B cell (primary cell): ENCODE results near the gene TCF12.

Source experiments
- EZH2 ChIP-seq: IDR thresholded peaks from 2 replicates; pipeline ENCODE4 v1.6.1; 2012; ENCODE audit warnings: borderline replicate concordance, low read depth, mild to moderate bottlenecking, moderate library complexity, low read length; ENCODE audit not compliant: insufficient read depth, poor library complexity, severe bottlenecking
- TF ChIP-seq, protein P1 (sequence below): fragments of 200-600 bp; IDR thresholded peaks from one replicate; pipeline ENCODE4 v1.8.0; 2022; ENCODE audit warnings: antibody characterized with exemption, mild to moderate bottlenecking

DNA sequence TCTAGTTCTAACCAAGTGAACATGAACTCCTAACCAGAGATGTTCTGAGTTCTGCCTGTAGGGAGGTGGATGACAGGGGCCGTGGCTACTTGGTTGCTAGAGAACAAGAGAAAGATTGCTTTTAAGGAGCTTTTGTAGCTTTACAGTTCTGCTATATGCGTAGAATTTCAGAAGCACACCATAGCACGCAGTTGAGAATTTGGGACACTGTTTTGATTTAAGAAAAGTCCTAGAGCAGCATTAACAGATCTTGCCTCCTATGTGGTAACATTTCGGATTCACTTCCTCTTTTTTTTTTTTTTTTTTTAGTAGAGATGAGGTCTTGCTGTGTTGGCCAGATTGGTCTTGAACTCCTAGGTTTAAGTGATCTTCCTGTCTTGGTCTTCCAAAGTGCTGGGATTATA, 181.7 kb downstream of the TCF12 start:
- TF ChIP-seq, protein P1, sequence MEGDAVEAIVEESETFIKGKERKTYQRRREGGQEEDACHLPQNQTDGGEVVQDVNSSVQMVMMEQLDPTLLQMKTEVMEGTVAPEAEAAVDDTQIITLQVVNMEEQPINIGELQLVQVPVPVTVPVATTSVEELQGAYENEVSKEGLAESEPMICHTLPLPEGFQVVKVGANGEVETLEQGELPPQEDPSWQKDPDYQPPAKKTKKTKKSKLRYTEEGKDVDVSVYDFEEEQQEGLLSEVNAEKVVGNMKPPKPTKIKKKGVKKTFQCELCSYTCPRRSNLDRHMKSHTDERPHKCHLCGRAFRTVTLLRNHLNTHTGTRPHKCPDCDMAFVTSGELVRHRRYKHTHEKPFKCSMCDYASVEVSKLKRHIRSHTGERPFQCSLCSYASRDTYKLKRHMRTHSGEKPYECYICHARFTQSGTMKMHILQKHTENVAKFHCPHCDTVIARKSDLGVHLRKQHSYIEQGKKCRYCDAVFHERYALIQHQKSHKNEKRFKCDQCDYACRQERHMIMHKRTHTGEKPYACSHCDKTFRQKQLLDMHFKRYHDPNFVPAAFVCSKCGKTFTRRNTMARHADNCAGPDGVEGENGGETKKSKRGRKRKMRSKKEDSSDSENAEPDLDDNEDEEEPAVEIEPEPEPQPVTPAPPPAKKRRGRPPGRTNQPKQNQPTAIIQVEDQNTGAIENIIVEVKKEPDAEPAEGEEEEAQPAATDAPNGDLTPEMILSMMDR = no peak
- TF ChIP-seq EZH2 = no peak
